Vagina (tissue), 2 donors: ENCODE results near the gene UCP3.

Source experiments
- CTCF ChIP-seq, 3 experiments: fragments of 450-650 bp in 2 of 3; fragments of 200-600 bp in 1 of 3; sonication (generic) in 1 of 3; IDR thresholded peaks; one replicate each; pipeline ENCODE4 v1.5.1; 2017 to 2019; ENCODE audit warnings: antibody characterized with exemption in 3 of 3, mild to moderate bottlenecking in 2 of 3, moderate library complexity in 2 of 3
- POLR2A ChIP-seq, 2 donors: fragments of 450-650 bp; IDR thresholded peaks; one replicate each; pipeline ENCODE4 v1.6.1; 2017; ENCODE audit warnings: antibody characterized with exemption in 2 of 2, mild to moderate bottlenecking in 2 of 2, moderate library complexity in 2 of 2

- TF ChIP-seq CTCF (IDR thresholded peaks at IDR 0.05), result no peak
- TF ChIP-seq POLR2A (IDR thresholded peaks at IDR 0.05), result no peak
Observed at GRCh38 chr11:74001822-74002286, 7.0 kb downstream of the UCP3 start.
